ENCODE data around the gene VWA5B1.

GRCh38 chr1:20371883-20372282 lies 81.2 kb downstream of the VWA5B1 start:
- no peak for TF ChIP-seq CTCF (IDR thresholded peaks at IDR 0.05; ENCODE audit: extremely low read depth in 1 of 2, insufficient read depth in 1 of 2, low read depth in 1 of 2, low read length in 2 of 2)
- TF ChIP-seq POLR2AphosphoS5 (IDR thresholded peaks at IDR 0.05; ENCODE audit: insufficient read depth, low read depth, low read length) = no peak
- TF ChIP-seq FOS (IDR thresholded peaks at IDR 0.05; ENCODE audit: borderline replicate concordance, insufficient read depth, low read length) = no peak
- TF ChIP-seq MAX (IDR thresholded peaks at IDR 0.05; ENCODE audit: insufficient read depth, insufficient read length) = no peak
- TF ChIP-seq EZH2 (IDR thresholded peaks at IDR 0.05; ENCODE audit: borderline replicate concordance, low read depth, low read length, severe bottlenecking) = no peak
